Urothelium cell line (cell line): ENCODE data around the gene PLXNB2.

Source experiments
- DNase-seq: peaks from one replicate; pipeline ENCODE4 v3.0.0; 2011; ENCODE audit warnings: low spot score, mixed read lengths
- FAIRE-seq: peaks from 2 replicates; lab custom pipeline; 2011; peaks lifted over from hg19 to GRCh38; lab: Jason Lieb, UNC

The PLXNB2 gene

GRCh38 chr22:50267591-50268390, 39.7 kb downstream of the PLXNB2 start:
- no peak for DNase-seq

GRCh38 chr22:50266994-50267393, 40.5 kb downstream of the PLXNB2 start:
- DNase-seq (no peak), FAIRE-seq (no peak)

More at GRCh38 chr22:50267591-50268390, 39.7 kb downstream of the PLXNB2 start:
- no peak for FAIRE-seq

- DNase-seq (no peak), FAIRE-seq (no peak)
Observed at GRCh38 chr22:50264946-50265669, 42.3 kb downstream of the PLXNB2 start.

- FAIRE-seq (no peak), DNase-seq (no peak)
Observed at GRCh38 chr22:50264104-50264745, 43.2 kb downstream of the PLXNB2 start.

DNA sequence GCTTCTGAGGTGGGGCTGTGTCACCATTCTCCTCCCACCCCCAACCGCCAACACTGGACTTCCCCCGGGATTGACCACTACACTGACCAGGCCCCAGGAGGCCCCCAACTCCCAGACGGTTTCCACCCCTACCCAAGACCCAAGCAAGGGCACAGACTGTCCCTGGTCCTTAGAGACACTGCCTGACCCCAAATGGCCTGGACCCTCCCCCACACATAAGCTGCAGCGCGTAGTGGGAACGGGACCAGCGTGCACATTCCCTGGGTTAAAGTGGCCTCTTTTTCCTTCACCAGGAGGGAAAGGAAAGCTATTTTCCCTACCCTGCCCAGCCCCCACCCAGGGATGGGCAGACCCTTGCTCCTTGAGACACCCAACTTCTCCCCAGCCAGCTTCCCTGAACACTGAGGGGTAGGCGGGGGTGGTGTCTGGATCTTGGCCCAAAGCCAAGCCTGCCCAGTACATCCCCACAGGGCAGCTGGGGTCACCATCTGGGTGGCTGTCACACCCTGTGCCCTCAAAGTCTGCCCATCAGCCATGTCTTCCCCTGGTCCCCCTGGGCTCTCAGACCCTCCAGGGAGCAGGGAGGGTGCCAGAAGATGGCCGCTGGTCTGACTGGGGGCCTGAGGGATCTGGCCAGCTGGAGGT, 44.4 kb downstream of the PLXNB2 start:
- no peak for DNase-seq
- no peak for FAIRE-seq

- DNase-seq: peak; percentile 71
- peak; percentile 50 for FAIRE-seq
Observed at GRCh38 chr22:50262460-50262911, 45.0 kb downstream of the PLXNB2 start.

- peak; percentile 83 for DNase-seq
Observed at GRCh38 chr22:50261615-50262459, 45.6 kb downstream of the PLXNB2 start, which contains the start of gene MAPK12. TSS of gene MAPK12 (minus strand) at chr22:50261683. CDS start at chr22:50261509, 174 bp downstream.

GRCh38 chr22:50260801-50261614, 46.4 kb downstream of the PLXNB2 start:
- DNase-seq (peak; percentile 73), FAIRE-seq (peak; percentile 87)

More at GRCh38 chr22:50261615-50262459, 45.6 kb downstream of the PLXNB2 start, which contains the start of gene MAPK12:
- FAIRE-seq: peak; percentile 52

GRCh38 chr22:50260434-50260800, 47.0 kb downstream of the PLXNB2 start:
- DNase-seq: no peak
- no peak for FAIRE-seq

GRCh38 chr22:50259302-50259701, 48.1 kb downstream of the PLXNB2 start:
- no peak for DNase-seq
- no peak for FAIRE-seq

- DNase-seq: no peak
- no peak for FAIRE-seq
Observed at GRCh38 chr22:50258361-50259292, 48.8 kb downstream of the PLXNB2 start.

- DNase-seq: no peak
- FAIRE-seq: no peak
Observed at GRCh38 chr22:50257451-50258360, 49.7 kb downstream of the PLXNB2 start.

DNA sequence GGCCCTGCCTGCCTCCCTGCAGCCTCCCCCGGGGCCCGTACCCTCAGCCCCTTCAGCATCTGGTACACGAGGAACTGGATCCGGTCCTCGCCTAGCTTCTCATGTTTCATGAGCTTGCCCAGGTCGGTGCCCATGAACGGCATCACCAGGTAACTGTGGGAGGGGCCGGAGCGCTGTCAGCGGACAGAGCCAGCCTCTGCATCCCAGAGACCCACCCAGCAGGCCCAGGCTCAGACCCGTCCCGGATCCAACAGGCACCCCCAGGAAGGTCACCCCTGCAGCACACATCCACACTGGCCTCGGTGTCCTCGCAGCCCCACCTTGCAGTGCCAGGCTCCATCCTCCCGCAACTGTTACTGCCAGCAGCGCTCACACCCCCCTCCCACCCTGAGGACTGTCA, 50.4 kb downstream of the PLXNB2 start:
- no peak for DNase-seq
- no peak for FAIRE-seq

DNA sequence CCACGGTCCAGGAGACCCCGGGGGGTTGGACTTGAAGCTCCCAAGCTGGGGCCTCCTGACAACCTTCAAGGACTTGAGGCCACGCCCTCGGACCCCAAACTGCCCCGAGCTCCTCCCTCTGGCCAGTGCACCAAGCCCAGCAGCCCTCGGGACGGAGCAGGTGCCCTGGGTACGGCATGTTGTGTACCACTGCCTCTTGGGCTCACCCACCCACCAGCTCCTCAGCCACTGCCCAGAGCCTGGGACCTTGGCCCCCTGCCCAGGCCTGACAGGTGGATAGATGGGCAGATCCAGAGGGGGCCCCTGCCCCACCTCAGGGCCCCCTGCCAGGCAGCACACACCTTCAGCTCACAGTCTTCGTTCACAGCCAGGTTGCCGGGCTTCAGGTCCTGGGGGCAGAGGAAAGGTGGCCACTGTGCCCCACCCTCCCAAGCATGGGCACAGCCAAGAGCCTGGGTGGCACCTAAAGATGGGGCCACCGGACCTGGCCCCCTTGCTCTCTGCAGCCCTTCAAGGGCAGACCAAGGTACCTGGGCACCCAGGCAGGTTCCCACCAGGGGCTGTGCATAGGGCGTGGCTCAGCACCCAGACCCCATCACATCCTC, 51.1 kb downstream of the PLXNB2 start:
- FAIRE-seq: no peak
- DNase-seq: no peak

- FAIRE-seq (no peak), DNase-seq (no peak)
Observed at GRCh38 chr22:50255607-50256006, 51.8 kb downstream of the PLXNB2 start.

GRCh38 chr22:50255099-50255498, 52.3 kb downstream of the PLXNB2 start:
- FAIRE-seq (no peak), DNase-seq (no peak)

DNA sequence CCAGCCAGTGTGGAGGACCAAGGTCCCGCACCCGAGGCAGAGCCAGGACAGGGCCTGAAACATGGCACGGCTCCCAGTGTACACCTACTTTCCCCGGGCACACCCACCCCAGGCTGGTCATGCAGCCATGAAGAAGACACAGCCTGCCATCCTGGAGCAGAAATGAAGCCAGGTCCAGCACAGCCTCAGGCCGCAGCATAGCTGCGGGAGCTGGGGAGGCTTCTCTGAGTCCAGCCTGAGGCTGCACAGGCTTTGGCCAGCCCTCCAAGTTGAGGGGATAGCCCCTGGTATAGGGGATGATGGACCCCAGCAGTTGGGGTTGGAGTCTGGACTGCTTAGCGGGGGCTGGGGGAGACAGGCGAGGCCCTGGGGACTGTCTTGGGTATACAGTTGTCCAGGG, 53.5 kb downstream of the PLXNB2 start:
- FAIRE-seq (no peak), DNase-seq (no peak)
